A673 (cell line): Measurements from ENCODE around the gene RIC8A.

Experiments used
- EZH2 ChIP-seq: fragments of 200-600 bp; sonication (generic); IDR thresholded peaks from 2 replicates; pipeline ENCODE4 v1.6.1; 2017; ENCODE audit warnings: borderline replicate concordance, low read depth, mild to moderate bottlenecking, mixed read lengths, antibody characterized with exemption, low read length; ENCODE audit not compliant: poor library complexity, severe bottlenecking
- TF ChIP-seq, protein P1 (sequence below): fragments of 300-800, 200-600 bp; sonication (generic); conservative IDR thresholded peaks from 2 replicates; pipeline ENCODE4 v1.5.1; 2017; ENCODE audit warnings: low read depth, mild to moderate bottlenecking, antibody characterized with exemption, low read length, moderate library complexity, mixed read lengths

DNA sequence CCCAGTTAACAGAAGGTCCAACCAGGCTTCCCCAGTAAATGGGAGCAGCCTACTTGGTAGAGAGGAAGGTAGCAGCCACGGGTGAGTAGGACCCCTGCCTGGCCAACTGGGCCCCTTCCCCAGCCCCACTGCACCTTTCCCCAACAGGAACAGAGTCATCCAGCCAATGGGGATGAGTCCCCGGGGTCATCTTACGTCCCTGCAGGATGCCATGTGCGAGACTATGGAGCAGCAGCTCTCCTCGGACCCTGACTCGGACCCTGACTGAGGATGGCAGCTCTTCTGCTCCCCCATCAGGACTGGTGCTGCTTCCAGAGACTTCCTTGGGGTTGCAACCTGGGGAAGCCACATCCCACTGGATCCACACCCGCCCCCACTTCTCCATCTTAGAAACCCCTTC is 6.6 kb downstream of the RIC8A start:
- TF ChIP-seq, protein P1, sequence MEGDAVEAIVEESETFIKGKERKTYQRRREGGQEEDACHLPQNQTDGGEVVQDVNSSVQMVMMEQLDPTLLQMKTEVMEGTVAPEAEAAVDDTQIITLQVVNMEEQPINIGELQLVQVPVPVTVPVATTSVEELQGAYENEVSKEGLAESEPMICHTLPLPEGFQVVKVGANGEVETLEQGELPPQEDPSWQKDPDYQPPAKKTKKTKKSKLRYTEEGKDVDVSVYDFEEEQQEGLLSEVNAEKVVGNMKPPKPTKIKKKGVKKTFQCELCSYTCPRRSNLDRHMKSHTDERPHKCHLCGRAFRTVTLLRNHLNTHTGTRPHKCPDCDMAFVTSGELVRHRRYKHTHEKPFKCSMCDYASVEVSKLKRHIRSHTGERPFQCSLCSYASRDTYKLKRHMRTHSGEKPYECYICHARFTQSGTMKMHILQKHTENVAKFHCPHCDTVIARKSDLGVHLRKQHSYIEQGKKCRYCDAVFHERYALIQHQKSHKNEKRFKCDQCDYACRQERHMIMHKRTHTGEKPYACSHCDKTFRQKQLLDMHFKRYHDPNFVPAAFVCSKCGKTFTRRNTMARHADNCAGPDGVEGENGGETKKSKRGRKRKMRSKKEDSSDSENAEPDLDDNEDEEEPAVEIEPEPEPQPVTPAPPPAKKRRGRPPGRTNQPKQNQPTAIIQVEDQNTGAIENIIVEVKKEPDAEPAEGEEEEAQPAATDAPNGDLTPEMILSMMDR, result no peak
- TF ChIP-seq EZH2, result no peak
